NCI-H187 (cell line): Measurements from ENCODE around the gene MANEAL.
"Not testable (repeated sequence)": the region's sequence is repeated elsewhere in the genome, so short reads cannot be mapped to it uniquely, and the experiment has no call there.

Experiments used
- DNase-seq, 2 experiments: peaks; one replicate each; lab custom pipeline; 2025; lab: John Stamatoyannopoulos, UW

Gene MANEAL, protein sequence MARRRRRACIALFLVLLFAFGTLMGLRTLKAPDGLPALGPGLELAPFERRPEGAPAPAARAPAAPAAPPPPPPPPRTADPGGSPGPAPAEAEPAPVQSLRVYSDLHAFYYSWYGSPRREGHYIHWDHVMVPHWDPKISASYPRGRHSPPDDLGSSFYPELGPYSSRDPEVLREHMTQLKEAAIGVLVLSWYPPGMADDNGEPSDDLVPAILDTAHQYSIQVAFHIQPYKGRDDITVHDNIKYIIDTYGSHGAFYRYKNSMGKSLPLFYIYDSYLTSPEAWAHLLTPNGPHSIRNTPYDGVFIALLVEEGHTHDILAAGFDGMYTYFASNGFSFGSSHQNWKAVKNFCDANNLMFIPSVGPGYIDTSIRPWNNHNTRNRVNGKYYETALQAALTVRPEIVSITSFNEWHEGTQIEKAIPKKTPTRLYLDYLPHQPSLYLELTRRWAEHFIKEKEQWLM

DNA sequence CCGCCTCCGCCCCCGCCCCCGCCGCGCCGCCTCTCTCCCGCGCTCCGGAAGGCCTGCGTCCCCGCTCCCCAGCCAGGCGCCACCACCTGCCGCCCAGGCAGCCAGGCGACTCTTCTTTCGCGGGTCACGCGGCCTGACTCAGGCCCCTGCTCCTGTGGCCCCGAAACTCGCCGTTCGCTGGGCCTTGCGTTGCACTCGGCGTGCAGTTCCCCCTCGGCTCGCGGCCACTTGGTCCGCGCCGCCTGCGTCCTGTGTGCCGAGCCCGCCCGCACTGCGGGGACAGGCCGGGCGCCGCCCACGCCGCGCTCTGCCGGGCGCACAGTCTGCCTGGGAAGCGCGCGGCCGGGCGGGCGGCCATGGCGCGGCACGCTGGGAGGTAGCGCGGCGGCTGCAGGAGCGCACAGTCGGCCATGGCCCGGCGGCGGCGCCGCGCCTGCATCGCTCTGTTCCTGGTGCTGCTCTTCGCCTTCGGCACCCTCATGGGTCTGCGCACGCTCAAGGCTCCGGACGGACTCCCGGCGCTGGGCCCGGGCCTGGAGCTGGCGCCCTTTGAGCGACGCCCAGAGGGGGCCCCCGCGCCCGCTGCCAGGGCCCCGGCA lies at the start of gene MANEAL:
TSS of gene MANEAL (plus strand) at position 75 of the 599 bp plus-strand sequence. CDS start at position 411, 336 bp downstream.
- peak; percentile 20 to 57 for DNase-seq

DNA sequence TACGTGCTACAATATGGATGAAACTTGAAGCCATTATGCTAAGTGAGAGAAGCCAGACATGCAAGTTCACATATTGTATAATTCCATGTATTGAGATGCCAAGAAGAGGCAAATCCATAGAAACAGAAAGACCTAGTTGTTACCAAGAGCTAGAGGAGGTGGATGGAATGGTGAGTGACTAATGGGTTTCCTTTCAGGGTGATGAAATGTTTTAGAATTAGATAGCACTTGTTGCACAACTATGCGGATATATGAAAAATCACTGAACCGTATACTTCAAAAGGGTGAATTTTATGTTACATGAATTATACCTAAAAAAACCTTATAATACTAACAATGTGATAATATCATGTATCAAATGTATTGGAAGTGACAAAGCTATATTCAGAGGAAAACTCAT lies 46.8 kb upstream of the MANEAL start:
- DNase-seq: no peak

DNA sequence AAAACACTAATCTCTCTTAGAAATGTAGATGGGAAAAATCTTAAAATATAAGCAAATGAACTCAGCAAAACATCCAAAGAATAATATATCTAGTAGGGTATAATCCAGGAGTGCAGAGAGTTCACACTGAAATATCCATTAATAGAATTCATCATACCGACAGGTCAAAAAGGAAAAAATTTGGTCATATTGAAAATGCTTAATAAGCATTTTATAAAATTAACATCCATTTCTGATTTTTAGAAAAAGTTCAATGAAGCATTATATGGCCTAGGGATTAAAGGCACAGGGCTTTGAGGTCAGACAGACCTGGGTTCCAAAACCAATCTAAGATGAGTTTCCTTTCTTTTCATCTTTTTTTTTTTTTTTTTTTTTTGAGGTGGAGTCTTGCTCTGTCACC lies 45.1 kb upstream of the MANEAL start:
- DNase-seq: no peak

DNA sequence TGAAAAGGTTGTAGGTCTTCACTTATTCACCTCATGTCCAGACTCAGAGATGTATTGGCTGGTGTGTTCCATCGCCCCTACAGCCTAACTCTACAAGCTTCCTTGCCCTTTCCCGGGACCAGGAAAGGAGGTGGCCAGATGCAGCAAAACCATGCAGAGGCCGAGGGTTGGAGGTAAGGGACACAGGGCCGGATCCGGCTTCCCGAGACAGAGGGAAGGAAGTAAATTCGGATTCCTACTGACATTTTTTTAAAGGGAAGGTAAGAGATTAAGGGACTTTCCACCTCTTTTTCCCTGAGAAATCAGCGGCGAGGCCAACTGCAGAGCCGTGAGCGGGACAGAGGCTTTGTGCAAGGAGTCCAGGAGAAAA lies 41.4 kb upstream of the MANEAL start:
- no peak for DNase-seq

DNA sequence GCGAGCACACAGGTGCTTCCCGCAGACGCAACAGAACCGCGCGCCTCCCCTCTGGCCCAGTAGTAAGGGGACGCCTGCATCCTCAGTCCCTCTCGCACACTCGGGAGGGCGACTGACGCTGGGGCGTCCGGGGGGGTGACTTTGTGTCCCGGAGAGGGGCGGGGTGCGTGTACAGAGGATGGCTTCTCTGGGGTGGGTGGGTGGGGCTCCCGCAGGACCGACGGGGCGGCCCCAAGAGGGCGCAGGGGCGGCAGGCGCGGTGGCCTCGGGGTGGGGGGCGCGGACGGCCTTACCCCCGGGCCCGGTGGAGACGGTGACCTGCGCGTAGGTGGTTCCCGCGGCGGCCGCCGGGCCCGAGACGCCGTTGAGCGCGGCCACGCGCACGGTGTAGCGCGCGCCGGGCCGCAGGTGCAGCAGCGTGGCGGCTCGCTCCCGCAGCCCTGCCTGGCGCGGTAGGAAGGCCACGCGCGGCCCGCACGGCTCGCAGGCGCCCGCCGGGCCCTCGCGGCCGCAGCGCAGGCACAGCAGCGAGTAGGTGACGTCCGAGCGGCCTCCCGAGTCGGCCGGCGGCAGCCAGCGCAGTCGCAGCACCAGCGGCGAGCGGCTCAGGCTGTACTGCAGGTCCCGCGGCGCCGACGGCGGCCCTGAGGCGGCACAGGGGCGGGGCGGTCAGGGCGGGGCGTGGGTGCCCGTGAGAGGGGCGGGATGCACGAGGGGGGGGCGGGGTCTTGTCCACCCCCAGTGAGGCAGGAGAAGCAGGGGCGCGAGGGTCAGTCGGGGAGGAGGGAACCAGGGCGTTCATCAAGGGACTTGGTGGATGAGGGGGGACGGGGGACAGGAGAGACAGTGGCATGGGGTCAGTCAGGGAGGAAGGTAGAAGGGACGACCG lies 40.8 kb upstream of the MANEAL start:
- peak in 1 of 2 experiments; percentile 33 for DNase-seq

DNA sequence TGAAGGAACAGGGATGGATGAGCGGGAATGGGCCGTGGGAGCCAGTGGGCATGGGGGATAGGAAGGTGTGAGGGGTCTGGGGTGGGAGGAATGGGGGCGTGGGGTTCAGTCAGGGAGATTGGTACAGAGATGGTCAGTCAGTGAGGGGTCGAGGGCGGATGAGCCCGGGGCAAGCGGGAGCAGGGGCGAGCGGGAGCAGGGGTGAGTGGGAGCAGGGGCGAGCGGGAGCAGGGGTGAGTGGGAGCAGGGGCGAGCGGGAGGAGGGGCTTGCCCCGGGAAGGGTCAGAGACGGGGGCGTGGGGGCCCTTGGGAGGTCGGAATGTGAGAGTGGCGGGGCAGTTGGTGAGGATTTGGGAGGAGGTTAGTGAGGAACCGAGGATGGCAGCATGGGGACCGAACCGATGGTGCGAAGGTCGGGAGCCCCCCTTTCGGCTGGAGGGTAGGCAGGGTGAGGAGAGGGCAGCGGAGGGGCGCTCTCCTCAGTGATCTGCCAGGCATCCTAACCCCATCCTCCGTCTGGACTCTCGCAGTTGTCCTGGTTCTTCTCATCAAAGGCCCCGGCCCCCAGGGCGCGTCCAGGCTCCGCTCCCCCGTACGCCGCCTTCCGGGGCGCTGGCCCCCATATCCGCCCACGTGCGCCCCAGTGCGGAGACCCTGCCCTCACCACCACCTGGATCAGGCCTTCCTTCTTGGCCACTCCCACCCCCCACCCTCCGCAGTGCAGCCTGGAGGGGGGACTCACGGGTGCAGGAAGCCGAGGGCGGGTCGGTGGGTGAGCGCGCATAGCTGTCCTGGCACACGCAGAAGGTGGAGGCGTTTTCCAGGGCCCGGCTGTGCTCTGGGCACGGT lies 40.0 kb upstream of the MANEAL start:
- DNase-seq: no peak

DNA sequence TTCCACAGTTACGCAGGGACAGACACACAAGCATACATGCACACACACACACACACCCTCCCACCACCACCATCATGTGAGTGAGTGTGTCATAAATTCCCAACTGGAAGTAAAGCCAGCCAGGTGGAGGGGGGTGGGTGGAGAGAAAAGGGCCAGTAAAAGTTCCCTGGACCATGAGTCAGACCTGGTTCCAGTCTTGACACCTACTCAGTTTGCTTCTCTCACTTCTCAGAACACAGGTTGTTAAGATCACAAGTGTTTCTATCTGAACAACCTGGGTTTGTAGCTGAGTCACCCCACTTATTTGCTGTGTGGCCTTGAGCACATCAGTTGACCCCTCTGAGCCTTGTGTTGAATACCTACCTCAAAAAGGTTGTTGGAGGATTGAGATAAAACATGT lies 38.4 kb upstream of the MANEAL start:
- no peak for DNase-seq

DNA sequence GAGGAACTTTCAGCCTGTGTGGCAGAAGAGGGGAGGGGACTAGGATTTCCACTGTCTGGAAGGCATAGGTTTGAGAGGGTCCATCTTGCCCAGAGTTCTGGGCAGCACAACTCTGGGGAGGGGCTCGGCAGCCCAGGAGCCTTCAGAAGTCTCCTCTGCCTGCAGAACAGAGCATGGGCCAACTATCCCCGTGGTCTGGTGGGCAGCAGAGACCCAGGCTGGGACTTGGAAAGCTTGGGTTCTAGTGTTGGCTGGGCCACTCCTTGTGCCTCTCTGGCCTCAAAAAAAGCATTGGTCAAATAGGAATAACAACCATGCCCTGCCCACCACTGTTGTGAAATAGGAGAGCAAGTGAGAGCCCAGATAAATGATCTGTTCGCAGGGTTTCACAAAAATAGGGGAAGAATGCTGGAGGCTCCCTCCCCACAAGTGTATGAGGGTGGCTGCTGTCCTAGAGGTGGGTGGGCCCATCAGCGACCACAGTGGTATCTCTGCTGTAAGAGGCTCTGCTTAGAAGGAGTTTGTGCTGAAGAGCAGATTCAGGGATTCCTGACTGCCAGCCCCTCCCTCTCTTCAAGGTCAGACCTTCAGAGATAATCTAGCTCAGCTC lies 37.6 kb upstream of the MANEAL start:
- DNase-seq: no peak

DNA sequence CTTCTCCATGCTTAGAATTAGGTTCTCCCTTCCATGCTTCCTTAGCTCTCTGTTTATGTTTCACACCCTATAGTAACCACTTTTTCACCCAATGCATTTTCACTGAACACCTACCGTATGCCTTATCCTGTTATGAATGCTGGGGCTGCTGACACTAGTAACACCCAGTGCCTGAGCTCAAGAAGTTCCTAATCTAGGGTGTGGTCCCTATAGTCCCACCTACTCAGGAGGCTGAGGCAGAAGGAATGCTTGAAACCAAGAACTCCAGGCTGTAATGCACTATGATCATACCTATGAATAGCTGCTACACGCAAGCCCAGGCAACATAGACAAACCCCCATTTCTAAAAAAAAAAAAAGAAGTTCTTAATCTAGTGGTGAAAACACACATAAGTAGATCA lies 34.2 kb upstream of the MANEAL start:
- DNase-seq: no peak

DNA sequence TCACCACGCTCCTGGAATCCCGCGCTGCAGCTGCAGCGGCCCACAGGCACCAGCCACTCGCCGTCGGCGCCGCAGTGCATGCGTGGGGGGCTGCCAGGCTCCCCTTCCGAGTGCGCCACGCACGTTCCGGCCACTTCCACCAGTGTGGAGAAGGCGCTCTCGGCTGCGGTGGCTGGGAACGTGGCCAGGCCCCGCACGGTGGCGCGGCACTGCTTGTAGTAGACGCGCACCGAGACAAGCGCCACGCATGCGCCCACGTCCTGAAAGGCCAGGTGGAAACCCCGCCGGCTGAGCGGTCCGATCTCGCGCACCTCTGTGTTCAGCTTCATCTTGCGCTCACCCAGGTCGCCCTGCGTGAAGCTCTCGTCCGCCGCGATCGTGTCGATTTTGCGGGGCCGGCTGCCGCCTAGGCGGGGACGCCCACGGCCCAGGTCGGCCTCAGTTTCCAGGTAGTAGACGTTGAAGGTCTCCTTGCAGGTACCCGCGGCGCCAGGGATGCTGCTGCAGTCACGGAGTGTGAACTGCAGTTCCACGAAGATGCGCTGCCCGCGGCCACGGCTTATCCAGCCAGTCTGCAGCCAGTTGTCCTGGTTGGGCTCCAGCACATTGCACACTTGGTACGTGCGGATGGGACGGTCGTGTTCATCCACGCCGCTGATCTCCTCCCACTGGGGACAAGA lies 32.1 kb upstream of the MANEAL start:
- DNase-seq: no peak

DNA sequence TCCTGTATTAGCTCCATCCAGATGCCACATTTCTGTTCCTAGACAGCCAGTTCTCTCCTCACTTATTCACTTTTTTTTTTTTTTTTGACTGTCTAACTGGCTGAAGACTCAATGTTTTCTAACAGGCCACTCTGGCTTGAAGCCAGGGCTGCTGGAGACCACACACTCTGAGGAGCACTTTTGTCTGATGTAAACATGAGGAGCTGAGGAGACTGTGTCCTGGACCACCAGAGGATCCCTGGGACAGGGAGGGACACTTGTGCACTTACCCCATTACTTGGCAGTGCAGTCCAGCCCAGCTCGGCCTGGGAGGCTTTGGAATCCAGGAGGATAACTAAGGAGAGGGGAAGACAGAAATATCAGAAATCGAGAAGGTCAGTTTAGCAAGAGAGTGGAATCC lies 31.1 kb upstream of the MANEAL start:
- DNase-seq: no peak

DNA sequence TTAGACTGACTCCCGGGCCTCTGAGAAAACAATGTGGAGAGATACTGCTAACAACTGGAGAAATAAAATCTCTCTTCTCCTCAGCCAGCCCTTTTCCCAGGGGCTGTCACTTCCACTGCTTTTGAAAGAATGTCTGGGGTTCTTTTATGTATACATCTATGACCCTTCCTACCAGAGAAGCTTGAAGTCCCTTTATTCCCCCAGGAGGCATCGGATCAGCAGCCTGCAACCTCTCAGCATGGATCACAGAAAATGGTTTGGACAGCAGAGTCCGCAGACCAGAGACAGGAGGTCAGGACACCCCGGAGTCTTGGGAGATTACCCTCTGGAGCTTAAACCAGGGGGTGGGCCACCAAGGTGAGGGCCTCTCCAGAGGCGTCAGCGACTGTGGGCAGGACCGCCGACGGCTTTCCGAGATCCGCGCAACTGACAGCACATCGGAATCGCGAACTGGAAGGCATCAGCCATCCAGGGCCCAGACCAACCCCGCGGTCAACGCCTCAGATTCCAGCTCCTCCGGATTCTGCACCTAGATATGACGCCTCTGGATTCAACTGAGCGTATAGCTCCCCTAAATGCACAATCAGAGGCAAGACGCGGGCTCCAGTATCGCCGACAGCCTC lies 29.7 kb upstream of the MANEAL start:
- DNase-seq: no peak

DNA sequence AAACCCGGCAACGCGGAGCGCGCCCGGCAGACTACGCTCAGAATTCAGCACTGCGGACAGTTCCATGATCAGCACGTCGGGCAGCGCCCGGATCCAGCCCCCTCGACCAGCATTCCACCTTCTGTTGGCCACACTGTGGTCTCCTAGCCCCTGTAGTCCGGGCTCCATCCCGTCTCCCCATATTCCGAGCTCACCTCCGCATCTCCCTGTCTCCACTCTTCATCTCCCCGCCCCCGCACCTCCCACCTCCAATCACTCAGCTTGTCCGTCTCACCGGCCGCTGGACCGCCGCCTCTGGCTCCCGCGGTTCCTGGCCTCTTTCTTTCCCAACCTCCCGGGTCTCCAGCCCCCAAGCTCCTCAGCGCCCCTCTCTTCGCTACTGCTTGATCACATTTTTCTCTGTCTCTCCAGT lies 29.2 kb upstream of the MANEAL start:
- DNase-seq: no peak

DNA sequence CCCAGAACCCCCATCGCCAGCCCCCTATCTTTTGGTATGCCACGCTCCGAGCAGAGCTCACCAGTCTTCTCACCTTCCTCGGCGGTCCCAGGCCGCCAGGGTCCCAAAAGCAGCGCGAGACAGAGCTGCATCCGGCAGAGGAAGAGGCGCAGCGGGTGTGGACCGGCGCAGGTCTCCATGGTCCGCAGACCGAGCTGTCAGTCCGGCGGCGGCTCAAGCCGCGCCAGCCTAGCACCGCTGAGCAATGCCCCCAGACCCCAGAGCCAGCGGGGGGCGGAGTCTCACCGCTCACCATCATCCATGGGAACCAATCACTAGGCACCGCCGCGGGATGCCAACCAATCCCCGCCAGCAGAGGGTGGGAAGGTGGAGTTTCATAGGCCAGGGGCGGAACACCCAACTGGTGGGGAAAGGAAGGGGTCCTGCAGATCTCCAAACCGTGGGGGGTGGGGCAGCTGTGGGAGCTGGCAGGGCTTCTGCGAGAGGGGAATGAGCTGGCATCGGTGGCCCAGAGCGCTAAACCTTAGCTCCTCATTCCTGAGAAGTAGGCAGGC lies 28.7 kb upstream of the MANEAL start, which contains the start of gene EPHA10:
TSS of gene EPHA10 (minus strand) at position 233 of the 554 bp plus-strand sequence. CDS start at position 179, 54 bp downstream.
- DNase-seq: peak in 1 of 2 experiments; percentile 29

DNA sequence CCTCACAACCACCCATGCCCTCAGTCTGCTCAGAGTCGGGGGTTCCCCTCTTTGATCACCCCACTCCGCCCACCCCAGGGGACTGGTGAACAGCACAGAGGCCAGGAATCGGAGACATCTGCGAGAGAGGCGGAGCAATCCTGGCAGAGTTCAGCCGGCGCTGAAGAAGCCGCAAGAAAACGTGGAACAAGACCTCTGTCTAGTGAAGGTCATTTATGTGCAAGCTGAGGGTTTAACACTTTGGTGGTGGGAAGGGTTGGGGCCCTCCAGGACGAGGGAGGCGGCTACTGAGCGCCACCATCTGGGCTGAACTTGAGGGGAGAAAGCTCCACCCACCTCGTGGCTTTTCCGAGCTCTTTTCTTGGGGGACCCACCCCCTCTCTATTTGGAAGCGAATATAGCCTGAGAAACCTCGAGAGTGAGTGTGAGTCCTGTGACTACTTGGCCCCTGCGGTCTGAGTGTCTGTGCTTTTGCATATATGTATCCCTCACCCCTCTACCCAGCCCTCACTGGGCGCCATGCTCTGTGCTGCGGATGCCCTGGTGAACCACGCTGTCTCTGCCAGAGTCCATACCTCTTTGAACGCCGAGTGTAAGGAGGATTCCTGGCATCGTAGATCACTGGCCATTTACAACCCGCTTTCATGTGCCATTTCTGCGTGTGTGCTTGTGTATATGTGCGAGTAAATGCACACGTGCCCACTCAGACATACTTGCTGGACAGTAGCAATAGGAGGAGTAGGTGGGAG lies 27.6 kb upstream of the MANEAL start:
- DNase-seq: no peak

DNA sequence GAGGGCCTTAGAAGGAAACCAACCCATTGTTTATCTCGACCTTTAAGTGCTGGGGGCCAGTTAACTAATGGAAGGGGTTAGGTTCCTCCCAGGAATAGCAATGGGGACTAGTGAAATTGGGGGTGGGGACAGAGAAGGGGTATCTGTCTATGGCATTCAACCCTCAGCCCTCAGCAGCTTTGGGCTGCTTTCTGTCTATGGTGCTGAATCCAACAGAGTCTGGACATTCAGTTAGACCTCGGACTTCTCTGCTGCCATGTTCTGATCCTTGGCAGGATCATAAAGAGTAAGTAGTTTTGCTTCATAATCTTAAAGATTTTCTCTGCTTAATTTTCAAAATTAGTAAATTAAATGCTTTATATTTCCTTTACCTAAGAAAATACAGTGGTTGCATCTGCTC lies 26.2 kb upstream of the MANEAL start:
- DNase-seq: no peak

DNA sequence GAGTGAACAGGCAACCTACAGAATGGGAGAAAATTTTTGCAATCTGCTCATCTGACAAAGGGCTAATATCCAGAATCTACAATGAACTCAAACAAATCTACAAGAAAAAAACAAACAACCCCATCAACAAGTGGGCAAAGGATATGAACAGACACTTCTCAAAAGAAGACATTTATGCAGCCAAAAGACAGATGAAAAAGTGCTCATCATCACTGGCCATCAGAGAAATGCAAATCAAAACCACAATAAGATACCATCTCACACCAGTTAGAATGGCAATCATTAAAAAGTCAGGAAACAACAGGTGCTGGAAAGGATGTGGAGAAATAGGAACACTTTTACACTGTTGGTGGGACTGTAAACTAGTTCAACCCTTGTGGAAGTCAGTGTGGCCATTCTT lies 22.2 kb upstream of the MANEAL start:
- DNase-seq: not testable (repeated sequence)

DNA sequence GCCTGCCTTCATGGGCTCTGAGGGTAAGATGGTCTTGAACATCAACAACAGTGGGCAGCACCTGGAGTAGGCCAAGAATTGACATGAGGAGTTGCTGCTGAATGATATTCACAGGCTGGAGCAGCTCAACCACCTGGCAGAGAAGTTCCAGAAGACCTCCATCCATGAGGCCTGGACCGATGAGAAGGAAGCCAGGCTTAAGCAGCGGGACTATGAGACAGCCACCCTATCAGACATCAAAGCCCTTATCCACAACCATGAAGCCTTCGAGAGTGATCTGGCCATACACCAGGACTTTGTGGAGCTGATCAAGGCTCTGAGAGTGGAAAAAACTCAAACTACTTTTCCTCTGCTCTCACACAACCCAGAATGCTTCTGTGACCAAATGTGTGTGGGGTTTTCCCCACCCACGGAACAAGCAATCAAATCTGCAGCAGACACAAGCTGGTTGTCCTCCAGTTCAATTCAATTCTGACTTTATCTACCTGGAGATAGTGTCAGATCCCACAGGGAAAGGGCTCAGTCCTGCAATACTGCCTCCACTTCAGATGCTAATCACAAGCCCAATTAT lies 16.6 kb upstream of the MANEAL start:
- DNase-seq: no peak

DNA sequence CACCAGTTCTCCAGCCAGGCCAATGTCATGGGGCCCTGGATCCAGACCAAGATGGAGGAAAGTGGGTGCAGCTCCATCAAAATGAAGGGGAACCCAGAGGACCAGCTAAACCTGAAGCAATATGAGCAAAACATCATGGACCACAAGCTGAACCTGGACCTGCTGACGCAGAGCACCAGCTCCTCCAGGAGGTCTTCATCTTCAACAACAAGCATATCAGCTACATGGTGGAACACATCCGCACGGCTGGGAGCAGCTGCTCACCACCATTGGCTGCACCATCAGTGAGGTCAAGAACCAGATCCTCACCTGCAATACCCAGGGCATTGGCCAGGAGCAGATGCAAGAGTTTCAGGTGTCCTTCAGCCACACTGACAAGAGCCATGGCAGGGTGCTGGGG lies 15.0 kb upstream of the MANEAL start:
- no peak for DNase-seq
